HG03457 (cell line): ENCODE results near the gene KRT72.

ENCODE experiments used
- ATAC-seq: cut with Tn5 transposase; IDR thresholded peaks from one replicate; pipeline ENCODE4 v1.9.1; 2021; ENCODE audit warnings: moderate number of reproducible peaks; ENCODE audit not compliant: unreplicated experiment

The KRT72 gene

DNA sequence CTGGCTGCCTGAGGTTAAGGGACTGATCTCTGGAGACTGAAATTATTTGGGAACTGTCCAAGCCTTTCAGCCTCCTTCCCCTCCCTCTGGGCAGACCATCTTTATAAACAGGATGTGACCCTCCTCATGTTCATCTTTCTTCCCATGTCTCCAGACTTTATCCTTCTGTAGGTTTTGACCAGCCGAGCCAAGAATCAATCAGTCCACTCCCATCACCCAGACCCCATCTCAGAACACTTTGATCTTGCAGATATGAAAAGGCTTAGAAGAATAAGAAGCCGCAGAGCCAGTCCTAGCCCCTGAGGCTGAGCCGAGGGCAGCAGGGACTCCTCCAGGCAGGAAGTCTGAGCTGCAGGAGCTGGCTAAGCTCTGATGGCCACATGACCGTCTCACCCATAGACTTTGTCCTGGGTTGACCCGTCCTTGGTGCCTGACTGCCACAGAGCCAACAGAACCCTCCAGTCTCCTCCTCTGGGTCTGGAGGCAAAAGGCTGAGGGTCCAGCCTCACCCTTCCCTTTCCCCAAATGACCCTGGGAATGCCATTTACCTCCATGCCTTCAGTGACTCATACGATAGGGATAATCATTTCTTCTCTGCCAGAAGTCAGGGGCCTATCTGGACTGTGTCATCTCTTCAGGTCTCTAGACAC lies 49.9 kb downstream of the KRT72 start:
- no peak for ATAC-seq

DNA sequence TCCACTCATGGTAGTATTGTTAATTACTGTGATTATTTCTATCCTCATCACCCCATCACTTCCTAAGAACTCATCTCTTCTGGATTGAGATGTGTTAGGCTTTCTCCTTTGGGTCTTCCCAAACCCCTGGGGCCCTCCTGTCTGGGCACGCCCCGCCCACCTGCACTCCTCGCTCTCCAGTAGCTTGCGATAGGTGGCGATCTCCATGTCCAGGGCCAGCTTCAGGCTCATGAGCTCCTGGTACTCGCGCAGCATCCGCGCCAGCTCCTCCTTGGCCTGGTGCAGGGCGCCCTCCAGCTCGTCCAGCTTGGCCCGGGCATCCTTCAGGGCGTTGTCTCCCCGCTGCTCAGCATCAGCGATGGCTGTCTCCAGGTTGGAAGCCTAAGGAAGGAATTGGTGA lies 55.1 kb downstream of the KRT72 start:
- no peak for ATAC-seq

DNA sequence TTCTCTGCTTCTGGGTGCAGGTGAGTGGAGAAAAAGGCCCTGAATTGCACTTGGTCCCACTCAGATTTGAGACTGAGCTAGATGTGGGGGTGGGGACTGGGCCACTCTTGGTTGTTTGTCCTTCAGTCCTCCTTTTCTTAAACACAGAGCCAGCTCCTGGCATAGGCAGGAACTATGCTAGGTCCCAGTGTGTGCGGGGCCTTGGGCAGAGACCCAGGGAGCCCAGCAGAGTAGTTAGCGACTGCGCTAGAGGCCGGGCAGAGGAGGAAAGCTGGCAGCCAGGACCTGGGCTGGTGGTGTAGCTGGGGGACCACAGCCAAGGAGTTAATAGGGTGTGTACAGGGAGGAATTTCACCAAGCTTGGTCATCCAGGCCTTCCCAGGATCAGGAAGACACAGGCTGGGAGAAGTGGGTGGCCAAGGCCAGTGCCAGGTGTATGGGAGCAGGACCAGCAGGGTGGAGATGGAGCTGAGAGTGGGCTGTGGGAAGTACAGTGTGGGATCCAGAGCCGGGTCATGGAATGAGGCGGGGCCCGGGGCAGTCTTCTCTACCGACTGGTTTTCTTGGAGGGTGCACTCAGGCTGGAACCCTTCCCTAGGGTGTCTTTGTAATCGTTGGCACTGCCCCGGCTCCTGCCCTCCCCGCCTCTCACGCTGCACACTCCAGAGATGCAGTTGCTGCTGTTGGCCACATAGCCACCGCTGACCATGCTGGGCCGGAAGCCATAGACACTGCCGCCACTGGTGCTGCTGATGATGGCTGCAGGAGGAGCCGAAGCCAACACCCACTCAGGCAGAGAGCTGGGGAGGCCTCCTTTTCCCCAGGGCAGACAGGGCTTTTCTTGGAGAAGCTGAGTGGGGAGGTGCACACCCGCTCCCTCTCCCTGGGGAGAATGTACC lies 57.0 kb downstream of the KRT72 start:
- no peak for ATAC-seq

DNA sequence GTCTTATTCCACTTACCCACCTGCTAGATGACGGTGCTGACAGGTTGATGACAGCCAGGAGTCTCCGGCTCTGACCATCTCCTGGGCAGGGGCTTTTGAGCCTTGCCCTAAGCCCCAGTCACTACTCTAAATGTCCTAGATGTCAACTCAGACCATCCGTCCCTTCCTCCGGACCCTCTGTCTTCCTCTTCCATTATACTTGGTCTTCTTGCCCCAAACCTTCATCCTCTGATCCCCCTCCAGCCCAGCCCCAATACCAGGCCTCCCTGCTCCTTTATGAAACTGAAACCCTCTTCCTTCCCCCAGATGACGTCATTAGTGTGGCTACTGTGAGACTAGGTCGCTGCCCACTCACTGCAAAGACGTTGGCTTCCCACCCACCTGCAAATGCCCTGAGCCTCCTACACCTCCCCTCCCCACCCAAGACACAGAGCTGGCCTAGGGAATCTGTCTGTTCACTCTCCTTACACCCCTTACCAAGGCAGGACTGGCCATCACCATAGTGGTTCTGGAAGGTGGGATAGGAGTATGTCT lies 58.4 kb downstream of the KRT72 start:
- ATAC-seq = no peak

DNA sequence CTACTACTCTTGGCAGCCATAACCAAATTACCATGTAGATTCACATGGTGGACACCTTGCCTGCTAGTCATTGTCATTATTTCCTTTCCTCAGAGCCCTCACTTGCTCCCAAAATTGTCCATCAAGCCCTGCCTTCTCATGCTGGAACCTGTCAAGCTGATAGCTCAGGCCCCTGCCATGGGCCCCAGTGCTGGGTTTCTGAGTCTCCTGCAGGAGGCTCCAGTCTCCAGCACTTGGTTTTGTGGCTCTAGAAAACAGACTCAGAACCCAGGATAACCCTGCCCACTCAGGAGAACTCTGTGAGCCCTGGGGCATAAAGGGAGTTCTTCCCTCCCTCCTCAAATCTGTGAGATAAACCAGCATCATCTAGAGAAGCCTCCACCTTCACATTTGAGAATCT lies 59.1 kb downstream of the KRT72 start:
- ATAC-seq = no peak

GRCh38 chr12:52541709-52542108 lies 59.6 kb downstream of the KRT72 start:
- ATAC-seq = no peak

DNA sequence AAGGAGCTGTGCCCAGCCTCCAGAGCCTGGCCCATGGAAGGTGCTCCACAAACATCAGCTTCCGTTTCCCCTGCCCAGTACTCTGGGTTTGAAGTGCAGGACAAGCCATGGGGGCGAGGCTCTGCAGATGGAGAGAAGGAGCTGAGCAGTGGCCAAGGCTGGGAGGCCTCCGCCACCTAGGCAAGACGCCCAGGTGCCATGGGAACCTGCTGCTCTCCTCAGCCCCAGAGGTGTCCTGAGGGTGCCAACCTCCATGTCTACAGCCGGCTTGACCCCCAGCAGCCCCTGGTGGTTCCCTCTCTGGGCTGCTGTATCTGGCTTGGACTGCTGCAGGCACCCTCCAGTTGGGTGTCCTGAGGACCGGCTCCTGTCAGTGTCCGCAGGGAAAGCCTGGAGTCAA lies 60.7 kb downstream of the KRT72 start:
- ATAC-seq = no peak

GRCh38 chr12:52539821-52540173 lies 61.5 kb downstream of the KRT72 start:
- no peak for ATAC-seq

- ATAC-seq = no peak
Observed at GRCh38 chr12:52539083-52539820, 62.0 kb downstream of the KRT72 start.

DNA sequence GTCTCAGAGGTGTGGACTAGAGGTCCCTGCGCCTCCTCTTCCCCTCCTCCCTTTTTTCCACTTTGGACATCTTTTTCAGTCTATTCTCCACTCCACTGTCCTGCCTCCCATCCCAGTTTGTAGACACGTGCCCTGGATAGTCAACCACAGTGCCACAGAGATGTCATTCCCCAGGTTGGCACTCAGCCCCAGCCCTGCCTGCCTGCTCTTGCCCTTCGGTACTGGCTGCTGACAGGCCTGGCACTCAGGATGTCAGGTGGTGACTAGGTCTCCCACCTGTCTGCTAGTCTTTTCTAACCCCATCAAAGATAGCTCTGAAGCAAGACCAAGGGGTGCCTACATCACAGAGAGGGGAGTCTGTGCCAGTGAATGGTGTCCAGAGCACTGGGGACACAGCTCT lies 64.2 kb downstream of the KRT72 start:
- no peak for ATAC-seq
